Measurements from ENCODE around the gene SRPK1. TPM values are rescaled to one million over a fixed set of nuclear protein-coding genes. Genes with fewer than 3 reads are reported as not detected.
"Not testable (repeated sequence)": the region's sequence is repeated elsewhere in the genome, so short reads cannot be mapped to it uniquely, and the experiment has no call there.

SRPK1 gene
- total RNA-seq, 3 donors from 2014 or later (not counting 1 experiment from before 2014, with no cell fraction given) = 38.6 to 63.8 (median 43.2) TPM

- Mint-ChIP-seq H3K27ac (no peak overlapping the region), H3K36me3 (no peaks in the 10 kb centered on the region), H3K4me3 (no peak overlapping the region), H3K4me1 (no peaks in the 10 kb centered on the region), H3K27me3 (ENCODE audit: low read depth in 2 of 2) (peaks cover 9 to 24% of the 10 kb centered on the region in 2 donors), H3K9me3 (no peaks in the 10 kb centered on the region)
- Histone ChIP-seq H3K27ac (ENCODE audit: low read length) (no peak overlapping the region), H3K4me3 (ENCODE audit: low read length) (no peak overlapping the region), H3K27me3 (ENCODE audit: control insufficient read depth, insufficient read depth, low read length) (no peaks in the 10 kb centered on the region), H3K9me3 (ENCODE audit: control insufficient read depth, insufficient read depth, low read length) (no peaks in the 10 kb centered on the region), H3K4me1 (ENCODE audit: control insufficient read depth, insufficient read depth, low read length) (no peaks in the 10 kb centered on the region), H3K36me3 (ENCODE audit: control insufficient read depth, insufficient read depth, low read length) (no peaks in the 10 kb centered on the region)
- DNase-seq (no peak), ATAC-seq (no peak)
- TF ChIP-seq, protein P1, sequence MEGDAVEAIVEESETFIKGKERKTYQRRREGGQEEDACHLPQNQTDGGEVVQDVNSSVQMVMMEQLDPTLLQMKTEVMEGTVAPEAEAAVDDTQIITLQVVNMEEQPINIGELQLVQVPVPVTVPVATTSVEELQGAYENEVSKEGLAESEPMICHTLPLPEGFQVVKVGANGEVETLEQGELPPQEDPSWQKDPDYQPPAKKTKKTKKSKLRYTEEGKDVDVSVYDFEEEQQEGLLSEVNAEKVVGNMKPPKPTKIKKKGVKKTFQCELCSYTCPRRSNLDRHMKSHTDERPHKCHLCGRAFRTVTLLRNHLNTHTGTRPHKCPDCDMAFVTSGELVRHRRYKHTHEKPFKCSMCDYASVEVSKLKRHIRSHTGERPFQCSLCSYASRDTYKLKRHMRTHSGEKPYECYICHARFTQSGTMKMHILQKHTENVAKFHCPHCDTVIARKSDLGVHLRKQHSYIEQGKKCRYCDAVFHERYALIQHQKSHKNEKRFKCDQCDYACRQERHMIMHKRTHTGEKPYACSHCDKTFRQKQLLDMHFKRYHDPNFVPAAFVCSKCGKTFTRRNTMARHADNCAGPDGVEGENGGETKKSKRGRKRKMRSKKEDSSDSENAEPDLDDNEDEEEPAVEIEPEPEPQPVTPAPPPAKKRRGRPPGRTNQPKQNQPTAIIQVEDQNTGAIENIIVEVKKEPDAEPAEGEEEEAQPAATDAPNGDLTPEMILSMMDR (IDR thresholded peaks at IDR 0.05) = no peak
- intact Hi-C loops (cut with micrococcal nuclease) = no loop called here
These were observed 21.5 kb upstream of the SRPK1 start for GRCh38 chr6:35942355-35942754.

- H3K27ac Mint-ChIP-seq; H3K36me3 ChIP-seq (ENCODE audit: control insufficient read depth, insufficient read depth, low read length); H3K9me3 ChIP-seq (ENCODE audit: control insufficient read depth, insufficient read depth, low read length); H3K4me3 Mint-ChIP-seq; H3K4me1 Mint-ChIP-seq; intact Hi-C loops (cut with micrococcal nuclease); ATAC-seq; H3K27me3 ChIP-seq (ENCODE audit: control insufficient read depth, insufficient read depth, low read length); DNase-seq; H3K27ac ChIP-seq (ENCODE audit: low read length); H3K4me3 ChIP-seq (ENCODE audit: low read length); H3K36me3 Mint-ChIP-seq; H3K4me1 ChIP-seq (ENCODE audit: control insufficient read depth, insufficient read depth, low read length); H3K9me3 Mint-ChIP-seq: not testable (repeated sequence)
- peaks cover 11 to 36% of the 10 kb centered on the region in 2 donors for H3K27me3 Mint-ChIP-seq (ENCODE audit: low read depth in 2 of 2)
- 85% methylated on average over 3 of the region's 7 CpGs for WGBS (ENCODE audit: insufficient coverage)
These were observed 20.3 kb upstream of the SRPK1 start for GRCh38 chr6:35941170-35941569.

GRCh38 chr6:35940014-35940413 lies 19.1 kb upstream of the SRPK1 start:
- 96% methylated on average over 2 of the region's 2 CpGs for WGBS (ENCODE audit: insufficient coverage)
- H3K27ac ChIP-seq (ENCODE audit: low read length); H3K4me1 ChIP-seq (ENCODE audit: control insufficient read depth, insufficient read depth, low read length); H3K4me1 Mint-ChIP-seq; H3K9me3 ChIP-seq (ENCODE audit: control insufficient read depth, insufficient read depth, low read length); H3K36me3 ChIP-seq (ENCODE audit: control insufficient read depth, insufficient read depth, low read length); H3K36me3 Mint-ChIP-seq; H3K27me3 ChIP-seq (ENCODE audit: control insufficient read depth, insufficient read depth, low read length); H3K4me3 ChIP-seq (ENCODE audit: low read length); intact Hi-C loops (cut with micrococcal nuclease); H3K4me3 Mint-ChIP-seq; ATAC-seq; H3K27ac Mint-ChIP-seq; H3K9me3 Mint-ChIP-seq; DNase-seq: not testable (repeated sequence)
- peaks cover 15 to 42% of the 10 kb centered on the region in 2 donors for H3K27me3 Mint-ChIP-seq (ENCODE audit: low read depth in 2 of 2)

- DNase-seq; H3K4me1 ChIP-seq (ENCODE audit: control insufficient read depth, insufficient read depth, low read length); H3K27me3 ChIP-seq (ENCODE audit: control insufficient read depth, insufficient read depth, low read length); H3K9me3 Mint-ChIP-seq; H3K27ac ChIP-seq (ENCODE audit: low read length); H3K36me3 Mint-ChIP-seq; H3K4me1 Mint-ChIP-seq; ATAC-seq; H3K9me3 ChIP-seq (ENCODE audit: control insufficient read depth, insufficient read depth, low read length); H3K4me3 Mint-ChIP-seq; H3K27ac Mint-ChIP-seq; H3K36me3 ChIP-seq (ENCODE audit: control insufficient read depth, insufficient read depth, low read length); H3K4me3 ChIP-seq (ENCODE audit: low read length); intact Hi-C loops (cut with micrococcal nuclease): not testable (repeated sequence)
- peaks cover 20 to 42% of the 10 kb centered on the region in 2 donors for H3K27me3 Mint-ChIP-seq (ENCODE audit: low read depth in 2 of 2)
- WGBS (ENCODE audit: insufficient coverage) = 87% methylated on average over 4 of the region's 5 CpGs
These were observed 18.4 kb upstream of the SRPK1 start for GRCh38 chr6:35939259-35939658.

DNA sequence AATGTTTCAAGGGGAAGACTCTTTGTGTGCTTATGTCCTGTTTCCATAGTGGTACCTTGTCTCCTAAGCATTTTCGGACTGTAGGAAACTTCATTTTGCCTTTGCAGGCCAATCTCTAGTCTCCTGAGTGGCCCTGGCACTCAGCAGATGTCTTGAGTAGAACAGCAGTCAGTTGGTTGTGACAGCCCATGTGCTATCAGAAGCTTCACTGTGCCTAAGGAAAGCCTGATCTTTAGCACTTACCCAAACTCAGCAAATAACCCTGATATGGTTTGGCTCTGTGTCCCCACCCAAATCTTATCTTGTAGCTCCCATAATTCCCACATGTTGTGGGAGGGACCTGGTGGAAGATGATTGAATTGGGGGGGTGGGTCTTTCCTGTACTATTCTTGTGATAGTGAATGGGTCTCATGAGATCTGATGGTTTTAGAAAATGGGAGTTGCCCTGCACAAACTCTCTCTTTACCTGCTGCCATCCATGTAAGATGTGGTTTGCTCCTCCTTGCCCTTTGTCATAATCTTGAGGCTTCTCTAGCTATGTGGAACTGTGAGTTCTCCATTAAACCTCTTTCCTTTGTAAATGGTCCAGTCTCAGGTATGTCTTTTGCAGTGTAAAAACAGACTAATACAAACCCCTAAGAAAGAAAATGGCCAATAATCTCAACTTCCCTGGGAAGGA lies 15.9 kb upstream of the SRPK1 start:
- no peak for DNase-seq
- Histone ChIP-seq H3K36me3 (ENCODE audit: control insufficient read depth, insufficient read depth, low read length) (no peaks in the 10 kb centered on the region), H3K4me3 (ENCODE audit: low read length) (no peak overlapping the region), H3K27me3 (ENCODE audit: control insufficient read depth, insufficient read depth, low read length) (no peaks in the 10 kb centered on the region), H3K27ac (ENCODE audit: low read length) (no peak overlapping the region), H3K9me3 (ENCODE audit: control insufficient read depth, insufficient read depth, low read length) (no peaks in the 10 kb centered on the region), H3K4me1 (ENCODE audit: control insufficient read depth, insufficient read depth, low read length) (no peaks in the 10 kb centered on the region)
- Mint-ChIP-seq H3K9me3 (no peaks in the 10 kb centered on the region), H3K4me3 (no peak overlapping the region), H3K36me3 (no peaks in the 10 kb centered on the region), H3K27ac (no peak overlapping the region), H3K4me1 (peaks cover 0 to 6% of the 10 kb centered on the region in 2 donors), H3K27me3 (ENCODE audit: low read depth in 2 of 2) (peaks cover 24 to 35% of the 10 kb centered on the region in 2 donors)
- intact Hi-C loops (cut with micrococcal nuclease) = no loop called here
- ATAC-seq = no peak
- 95% methylated on average over 1 of the region's 1 CpG for WGBS (ENCODE audit: insufficient coverage)
- TF ChIP-seq, protein P1 (IDR thresholded peaks at IDR 0.05) = no peak
